K562 (cell line): ENCODE measurements around the gene AMBRA1. TPM values are rescaled to one million over a fixed set of nuclear protein-coding genes. Genes with fewer than 3 reads are reported as not detected.
A peak's percentile ranks its signal among the peaks of the same experiment; 100 is the strongest.

Experiments
- CHD2 ChIP-seq: IDR thresholded peaks from 2 replicates; pipeline ENCODE4 v1.6.1; 2011; ENCODE audit warnings: low read depth, low read length
- ELF1 ChIP-seq: fragments of 200-800 bp; sonication (Bioruptor generic); IDR thresholded peaks from 2 replicates; pipeline ENCODE4 v1.6.1; 2016; ENCODE audit warnings: missing genetic modification characterization, missing compliant biosample characterization
- ESRRA ChIP-seq: fragments of 450-650 bp; IDR thresholded peaks from 2 replicates; pipeline ENCODE4 v1.6.1; 2014; ENCODE audit warnings: low read depth, mild to moderate bottlenecking, moderate library complexity, borderline replicate concordance
- GATAD2B ChIP-seq: fragments of 450-650 bp; IDR thresholded peaks from 2 replicates; pipeline ENCODE4 v1.6.1; 2017; ENCODE audit warnings: mild to moderate bottlenecking, borderline replicate concordance
- KHSRP ChIP-seq: fragments of 450-650 bp; IDR thresholded peaks from 2 replicates; pipeline ENCODE4 v1.6.1; 2017
- L3MBTL2 ChIP-seq: fragments of 450-650 bp; IDR thresholded peaks from 2 replicates; pipeline ENCODE4 v1.6.1; 2016; ENCODE audit warnings: mild to moderate bottlenecking, moderate library complexity
- MTA1 ChIP-seq: fragments of 450-650 bp; IDR thresholded peaks from 2 replicates; pipeline ENCODE4 v1.6.1; 2017; ENCODE audit warnings: borderline replicate concordance
- MTA3 ChIP-seq: fragments of 450-650 bp; formaldehyde crosslinking; IDR thresholded peaks from 2 replicates; pipeline ENCODE4 v1.6.1; 2017; ENCODE audit warnings: mild to moderate bottlenecking, borderline replicate concordance
- NCOA1 ChIP-seq: fragments of 450-650 bp; IDR thresholded peaks from 2 replicates; pipeline ENCODE4 v1.6.1; 2016; ENCODE audit warnings: low read depth
- NFATC3 ChIP-seq: fragments of 450-650 bp; IDR thresholded peaks from 2 replicates; pipeline ENCODE4 v1.6.1; 2017; ENCODE audit warnings: mild to moderate bottlenecking
- PCBP1 ChIP-seq: fragments of 200-400 bp; formaldehyde crosslinking; IDR thresholded peaks from 2 replicates; pipeline ENCODE4 v1.6.1; 2018; ENCODE audit warnings: mild to moderate bottlenecking, low read depth, low read length; ENCODE audit not compliant: poor library complexity, severe bottlenecking
- POLR2AphosphoS5 ChIP-seq: IDR thresholded peaks from 2 replicates; pipeline ENCODE4 v1.6.1; 2011; ENCODE audit warnings: mild to moderate bottlenecking, low read depth, low read length, moderate library complexity; ENCODE audit not compliant: control insufficient read depth, insufficient read depth
- POLR3A ChIP-seq: IDR thresholded peaks from 2 replicates; pipeline ENCODE4 v1.6.1; 2011; ENCODE audit warnings: borderline replicate concordance, mild to moderate bottlenecking, moderate library complexity; ENCODE audit not compliant: insufficient read length, insufficient read depth; ENCODE audit errors: extremely low read depth
- ZNF274 ChIP-seq: IDR thresholded peaks from 2 replicates; pipeline ENCODE4 v1.6.1; 2011; ENCODE audit warnings: low read depth, mild to moderate bottlenecking, low read length, moderate library complexity, borderline replicate concordance
- ZNF311 ChIP-seq: fragments of 250-450 bp; sonication (Bioruptor Pico); IDR thresholded peaks from 2 replicates; pipeline ENCODE4 v1.4.0; 2020; ENCODE audit warnings: mild to moderate bottlenecking, moderate library complexity
- polyA plus RNA-seq, 8 experiments: library from polyadenylated mRNA; depleted of rRNA in 4 of 8; stranded (reverse) in 5 of 8; unstranded in 3 of 8; fragments of >200 nt; fragmentation: Nextera tagmentation in 2 of 8; fragmentation: Illumina TruSeq in 1 of 8; extraction: Ambion mirVana in 2 of 8; extraction: Trizol in 1 of 8; gene quantifications; 2 replicates each; pipeline versions ENCODE4 v1.2.1 to v1.2.3, GENCODE V29; 2011 to 2014; ENCODE audit warnings: inconsistent platforms in 1 of 8, missing spikeins in 1 of 8
- total RNA-seq, 7 experiments: library from RNA; depleted of rRNA in 6 of 7; stranded (reverse); fragments of >200 nt in 6 of 7; fragmentation: Illumina TruSeq in 2 of 7; extraction: Trizol in 2 of 7; gene quantifications; 2 replicates each; pipeline versions ENCODE4 v1.2.1 to v1.2.3, GENCODE V29; 2011 to 2021; ENCODE audit warnings: low replicate concordance in 1 of 7
- TF ChIP-seq, protein P1 (sequence below): fragments of 450-650 bp; formaldehyde crosslinking; IDR thresholded peaks from 2 replicates; pipeline ENCODE4 v1.4.0; 2020; ENCODE audit warnings: mild to moderate bottlenecking
- TF ChIP-seq, protein P2 (sequence below): fragments of 450-650 bp; conservative IDR thresholded peaks from 2 replicates; pipeline ENCODE4 v1.6.1; 2016; ENCODE audit warnings: missing genetic modification characterization, low read depth, mild to moderate bottlenecking, missing compliant biosample characterization, moderate library complexity
- TF ChIP-seq, protein P3 (sequence below): fragments of 450-650 bp; formaldehyde crosslinking; IDR thresholded peaks from 2 replicates; pipeline ENCODE4 v1.4.0; 2020; ENCODE audit warnings: mild to moderate bottlenecking, moderate library complexity
- TF ChIP-seq, protein P4 (sequence below): fragments of 250-450 bp; sonication (Bioruptor Pico); IDR thresholded peaks from 2 replicates; pipeline ENCODE4 v1.5.0; 2022; ENCODE audit warnings: mild to moderate bottlenecking
- TF ChIP-seq, protein P5 (sequence below): sonication (generic); IDR thresholded peaks from 2 replicates; pipeline ENCODE4 v1.6.1; 2016
- TF ChIP-seq, protein P6 (sequence below): sonication (generic); formaldehyde crosslinking; IDR thresholded peaks from 2 replicates; pipeline ENCODE4 v1.8.0; 2022; ENCODE audit warnings: mild to moderate bottlenecking, missing genetic modification reagents

Gene AMBRA1
- total and polyA plus RNA-seq, 9 of the 15 experiments (the other 6 are each of a cell fraction or from before 2014, with no cell fraction given) = 0.15 to 24.5 (median 13.0) TPM

DNA sequence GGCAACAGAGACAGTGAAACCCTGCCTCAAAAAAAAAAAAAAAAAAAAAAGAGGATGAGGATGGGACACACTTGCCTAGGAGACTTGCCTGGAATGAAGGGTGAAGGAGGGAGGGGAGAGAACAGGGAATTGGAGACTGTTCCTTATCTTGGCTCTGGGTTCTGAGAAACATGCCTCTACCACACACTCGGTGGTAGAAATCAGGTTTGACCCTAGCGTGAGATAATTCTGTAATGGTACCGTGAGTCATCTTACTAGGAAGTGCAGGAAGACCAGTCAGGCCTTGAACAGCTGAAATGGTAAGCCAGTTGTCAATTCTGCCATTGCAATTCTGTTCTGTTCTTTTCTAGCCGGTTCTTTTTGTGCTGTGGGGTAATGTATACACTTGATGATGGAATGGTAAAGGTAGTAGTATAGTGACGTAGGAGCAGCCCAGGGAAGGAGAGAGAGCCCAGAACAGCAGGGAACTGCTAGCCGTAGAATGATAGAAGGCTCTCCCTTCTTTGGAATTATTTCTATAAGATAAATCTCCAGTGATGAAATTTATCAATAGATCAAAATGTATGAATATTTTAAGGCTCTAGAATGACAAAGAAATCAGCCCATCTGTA lies 3.9 kb upstream of the AMBRA1 start (continued):
- TF ChIP-seq ZNF311 (CRISPR knock-in tag) (no peak), GATAD2B (no peak), CHD2 (no peak), ELF1 (tag) (peak; percentile 61; the same call in 1 of the 2 replicates), POLR3A (no peak), ESRRA (no peak), PCBP1 (no peak), MTA1 (peak; percentile 49; the same call in 1 of the 2 replicates), L3MBTL2 (peak; percentile 37; the same call in 1 of the 2 replicates), POLR2AphosphoS5 (no peak), KHSRP (no peak), NCOA1 (0 out of 2 replicates have a peak, but pooled peaks have one; percentile 49), NFATC3 (no peak), MTA3 (peak; percentile 78), ZNF274 (no peak)
- TF ChIP-seq, protein P1, sequence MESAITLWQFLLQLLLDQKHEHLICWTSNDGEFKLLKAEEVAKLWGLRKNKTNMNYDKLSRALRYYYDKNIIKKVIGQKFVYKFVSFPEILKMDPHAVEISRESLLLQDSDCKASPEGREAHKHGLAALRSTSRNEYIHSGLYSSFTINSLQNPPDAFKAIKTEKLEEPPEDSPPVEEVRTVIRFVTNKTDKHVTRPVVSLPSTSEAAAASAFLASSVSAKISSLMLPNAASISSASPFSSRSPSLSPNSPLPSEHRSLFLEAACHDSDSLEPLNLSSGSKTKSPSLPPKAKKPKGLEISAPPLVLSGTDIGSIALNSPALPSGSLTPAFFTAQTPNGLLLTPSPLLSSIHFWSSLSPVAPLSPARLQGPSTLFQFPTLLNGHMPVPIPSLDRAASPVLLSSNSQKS (CRISPR knock-in tag) = no peak
- TF ChIP-seq, protein P2, sequence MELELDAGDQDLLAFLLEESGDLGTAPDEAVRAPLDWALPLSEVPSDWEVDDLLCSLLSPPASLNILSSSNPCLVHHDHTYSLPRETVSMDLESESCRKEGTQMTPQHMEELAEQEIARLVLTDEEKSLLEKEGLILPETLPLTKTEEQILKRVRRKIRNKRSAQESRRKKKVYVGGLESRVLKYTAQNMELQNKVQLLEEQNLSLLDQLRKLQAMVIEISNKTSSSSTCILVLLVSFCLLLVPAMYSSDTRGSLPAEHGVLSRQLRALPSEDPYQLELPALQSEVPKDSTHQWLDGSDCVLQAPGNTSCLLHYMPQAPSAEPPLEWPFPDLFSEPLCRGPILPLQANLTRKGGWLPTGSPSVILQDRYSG (tag) = no peak
- TF ChIP-seq, protein P3, sequence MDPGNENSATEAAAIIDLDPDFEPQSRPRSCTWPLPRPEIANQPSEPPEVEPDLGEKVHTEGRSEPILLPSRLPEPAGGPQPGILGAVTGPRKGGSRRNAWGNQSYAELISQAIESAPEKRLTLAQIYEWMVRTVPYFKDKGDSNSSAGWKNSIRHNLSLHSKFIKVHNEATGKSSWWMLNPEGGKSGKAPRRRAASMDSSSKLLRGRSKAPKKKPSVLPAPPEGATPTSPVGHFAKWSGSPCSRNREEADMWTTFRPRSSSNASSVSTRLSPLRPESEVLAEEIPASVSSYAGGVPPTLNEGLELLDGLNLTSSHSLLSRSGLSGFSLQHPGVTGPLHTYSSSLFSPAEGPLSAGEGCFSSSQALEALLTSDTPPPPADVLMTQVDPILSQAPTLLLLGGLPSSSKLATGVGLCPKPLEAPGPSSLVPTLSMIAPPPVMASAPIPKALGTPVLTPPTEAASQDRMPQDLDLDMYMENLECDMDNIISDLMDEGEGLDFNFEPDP (CRISPR knock-in tag) = no peak
- TF ChIP-seq, protein P4, sequence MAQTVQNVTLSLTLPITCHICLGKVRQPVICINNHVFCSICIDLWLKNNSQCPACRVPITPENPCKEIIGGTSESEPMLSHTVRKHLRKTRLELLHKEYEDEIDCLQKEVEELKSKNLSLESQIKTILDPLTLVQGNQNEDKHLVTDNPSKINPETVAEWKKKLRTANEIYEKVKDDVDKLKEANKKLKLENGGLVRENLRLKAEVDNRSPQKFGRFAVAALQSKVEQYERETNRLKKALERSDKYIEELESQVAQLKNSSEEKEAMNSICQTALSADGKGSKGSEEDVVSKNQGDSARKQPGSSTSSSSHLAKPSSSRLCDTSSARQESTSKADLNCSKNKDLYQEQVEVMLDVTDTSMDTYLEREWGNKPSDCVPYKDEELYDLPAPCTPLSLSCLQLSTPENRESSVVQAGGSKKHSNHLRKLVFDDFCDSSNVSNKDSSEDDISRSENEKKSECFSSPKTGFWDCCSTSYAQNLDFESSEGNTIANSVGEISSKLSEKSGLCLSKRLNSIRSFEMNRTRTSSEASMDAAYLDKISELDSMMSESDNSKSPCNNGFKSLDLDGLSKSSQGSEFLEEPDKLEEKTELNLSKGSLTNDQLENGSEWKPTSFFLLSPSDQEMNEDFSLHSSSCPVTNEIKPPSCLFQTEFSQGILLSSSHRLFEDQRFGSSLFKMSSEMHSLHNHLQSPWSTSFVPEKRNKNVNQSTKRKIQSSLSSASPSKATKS (CRISPR knock-in tag) = no peak
- TF ChIP-seq, protein P5, sequence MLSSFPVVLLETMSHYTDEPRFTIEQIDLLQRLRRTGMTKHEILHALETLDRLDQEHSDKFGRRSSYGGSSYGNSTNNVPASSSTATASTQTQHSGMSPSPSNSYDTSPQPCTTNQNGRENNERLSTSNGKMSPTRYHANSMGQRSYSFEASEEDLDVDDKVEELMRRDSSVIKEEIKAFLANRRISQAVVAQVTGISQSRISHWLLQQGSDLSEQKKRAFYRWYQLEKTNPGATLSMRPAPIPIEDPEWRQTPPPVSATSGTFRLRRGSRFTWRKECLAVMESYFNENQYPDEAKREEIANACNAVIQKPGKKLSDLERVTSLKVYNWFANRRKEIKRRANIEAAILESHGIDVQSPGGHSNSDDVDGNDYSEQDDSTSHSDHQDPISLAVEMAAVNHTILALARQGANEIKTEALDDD = peak; percentile 91
- TF ChIP-seq, protein P6, sequence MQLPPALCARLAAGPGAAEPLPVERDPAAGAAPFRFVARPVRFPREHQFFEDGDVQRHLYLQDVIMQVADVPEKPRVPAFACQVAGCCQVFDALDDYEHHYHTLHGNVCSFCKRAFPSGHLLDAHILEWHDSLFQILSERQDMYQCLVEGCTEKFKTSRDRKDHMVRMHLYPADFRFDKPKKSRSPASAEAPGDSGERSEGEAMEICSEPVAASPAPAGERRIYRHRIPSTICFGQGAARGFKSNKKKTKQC (CRISPR knock-in tag) = no peak
